Measurements from ENCODE around the gene HNRNPA0.

- TF ChIP-seq POLR2AphosphoS5 (IDR thresholded peaks at IDR 0.05; ENCODE audit: low read depth, low read length), result no peak
- TF ChIP-seq POLR2A (IDR thresholded peaks at IDR 0.05; ENCODE audit: low read depth, low read length), result no peak
- TF ChIP-seq TAF1 (IDR thresholded peaks at IDR 0.05; ENCODE audit: low read depth, low read length), result no peak
- no peak for TF ChIP-seq POU2F2 (IDR thresholded peaks at IDR 0.05; ENCODE audit: low read depth, low read length)
- no peak for TF ChIP-seq PAX5 (IDR thresholded peaks at IDR 0.05; ENCODE audit: insufficient read depth, low read length, severe bottlenecking)
- TF ChIP-seq SPI1 (IDR thresholded peaks at IDR 0.05; ENCODE audit: low read depth, low read length), result no peak
Measured at GRCh38 chr5:137802282-137803210, 48.4 kb upstream of the HNRNPA0 start.
